GM23338 (cell line): ENCODE measurements around the gene SDHB.

ENCODE experiments used
- CREB1 ChIP-seq: fragments of 250-450 bp; sonication (Bioruptor Pico); IDR thresholded peaks from 2 replicates; pipeline ENCODE4 v1.5.0; 2020; ENCODE audit warnings: low read depth, mild to moderate bottlenecking, moderate library complexity
- CTCF ChIP-seq, 2 experiments: fragments of 200-600 bp in 1 of 2; sonication (generic) in 1 of 2; conservative IDR thresholded peaks; 2 replicates each; pipeline versions ENCODE4 v1.5.1 to v1.6.1; 2016 to 2017; ENCODE audit warnings: antibody characterized with exemption in 2 of 2, low read depth in 2 of 2, mild to moderate bottlenecking in 2 of 2, moderate library complexity in 1 of 2
- EZH2 ChIP-seq: fragments of 200-600 bp; sonication (generic); IDR thresholded peaks from one replicate; pipeline ENCODE4 v1.8.0; 2017; ENCODE audit warnings: antibody characterized with exemption, mild to moderate bottlenecking, low read depth; ENCODE audit not compliant: unreplicated experiment
- EZH2phosphoT487 ChIP-seq: fragments of 200-600 bp; sonication (generic); IDR thresholded peaks from one replicate; pipeline ENCODE4 v1.8.1; 2018; ENCODE audit warnings: antibody characterized with exemption; ENCODE audit not compliant: unreplicated experiment
- JUNB ChIP-seq: IDR thresholded peaks from one replicate; pipeline ENCODE4 v1.6.1; 2016; ENCODE audit warnings: antibody characterized with exemption; ENCODE audit not compliant: unreplicated experiment
- POLR2AphosphoS5 ChIP-seq: IDR thresholded peaks from 2 replicates; pipeline ENCODE4 v1.6.1; 2016; ENCODE audit warnings: antibody characterized with exemption, low read depth
- REST ChIP-seq: IDR thresholded peaks from one replicate; pipeline ENCODE4 v1.6.1; 2018; ENCODE audit warnings: antibody characterized with exemption; ENCODE audit not compliant: unreplicated experiment
- ZNF114 ChIP-seq: fragments of 250-450 bp; sonication (Bioruptor Pico); IDR thresholded peaks from 2 replicates; pipeline ENCODE4 v1.5.0; 2020; ENCODE audit warnings: mild to moderate bottlenecking, moderate library complexity
- ZNF331 ChIP-seq: fragments of 250-450 bp; sonication (Bioruptor Pico); IDR thresholded peaks from 2 replicates; pipeline ENCODE4 v1.5.0; 2020; ENCODE audit warnings: low read depth, mild to moderate bottlenecking, moderate library complexity
- TF ChIP-seq, protein P1 (sequence below): IDR thresholded peaks from 2 replicates; pipeline ENCODE4 v1.6.1; 2016; ENCODE audit warnings: antibody characterized with exemption

DNA sequence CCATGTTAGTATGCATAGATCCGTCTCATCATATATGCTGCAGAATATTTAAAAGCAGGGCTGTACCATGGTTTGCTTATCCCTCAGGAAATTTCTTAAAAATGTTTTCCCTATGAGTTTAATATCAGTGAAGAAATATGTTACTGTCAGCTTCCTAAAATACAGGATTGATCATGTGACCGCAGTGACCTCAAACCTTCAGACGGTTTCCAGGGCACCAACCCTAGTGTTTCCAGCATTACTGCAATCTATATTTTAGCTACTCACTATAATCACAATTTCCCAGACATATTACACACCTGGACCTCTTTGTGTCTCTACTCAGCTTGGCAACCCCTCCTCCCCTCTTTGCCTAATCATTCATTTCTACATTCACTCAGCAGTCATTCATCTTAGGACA is 7.7 kb upstream of the SDHB start:
- TF ChIP-seq CREB1 (CRISPR knock-in tag) (no peak), CTCF (conservative IDR thresholded peaks at IDR 0.05; ENCODE audit: low read depth in 2 of 2) (no peak), REST (no peak), EZH2phosphoT487 (no peak), POLR2AphosphoS5 (no peak), ZNF331 (CRISPR knock-in tag) (no peak), EZH2 (no peak), ZNF114 (CRISPR knock-in tag) (no peak), JUNB (no peak)
- TF ChIP-seq, protein P1, sequence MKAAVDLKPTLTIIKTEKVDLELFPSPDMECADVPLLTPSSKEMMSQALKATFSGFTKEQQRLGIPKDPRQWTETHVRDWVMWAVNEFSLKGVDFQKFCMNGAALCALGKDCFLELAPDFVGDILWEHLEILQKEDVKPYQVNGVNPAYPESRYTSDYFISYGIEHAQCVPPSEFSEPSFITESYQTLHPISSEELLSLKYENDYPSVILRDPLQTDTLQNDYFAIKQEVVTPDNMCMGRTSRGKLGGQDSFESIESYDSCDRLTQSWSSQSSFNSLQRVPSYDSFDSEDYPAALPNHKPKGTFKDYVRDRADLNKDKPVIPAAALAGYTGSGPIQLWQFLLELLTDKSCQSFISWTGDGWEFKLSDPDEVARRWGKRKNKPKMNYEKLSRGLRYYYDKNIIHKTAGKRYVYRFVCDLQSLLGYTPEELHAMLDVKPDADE = no peak
